ENCODE measurements around the gene IQCH.

The IQCH gene

GRCh38 chr15:67290319-67290718 is 35.7 kb downstream of the IQCH start:
- TF ChIP-seq CTCF (IDR thresholded peaks at IDR 0.05; ENCODE audit: insufficient read depth, low read length, missing control alignments) = no peak
- ChIA-PET CTCF (interaction anchor here (1.5 kb wide), 1 partner anchor 13 kb away, joined by 4 read pairs; no protein-coding TSS in a partner anchor), POLR2A (no interaction called here)

GRCh38 chr15:67296188-67296587 is 41.6 kb downstream of the IQCH start:
- ChIA-PET POLR2A (no interaction called here), CTCF (no interaction called here)

More at GRCh38 chr15:67290319-67290718, 35.7 kb downstream of the IQCH start:
- DNase-seq (ENCODE audit: low read depth, low spot score) = no peak
- no peak overlapping the region for H3K4me3 ChIP-seq (ENCODE audit: low read depth, low read length)

GRCh38 chr15:67296684-67297083 is 42.1 kb downstream of the IQCH start:
- ChIA-PET POLR2A (no interaction called here), CTCF (no interaction called here)
- no peak for TF ChIP-seq CTCF (IDR thresholded peaks at IDR 0.05; ENCODE audit: insufficient read depth, low read length, missing control alignments)
- no peak overlapping the region for H3K4me3 ChIP-seq (ENCODE audit: low read depth, low read length)
- DNase-seq (ENCODE audit: low read depth, low spot score) = no peak

More at GRCh38 chr15:67296188-67296587, 41.6 kb downstream of the IQCH start:
- no peak for TF ChIP-seq CTCF (IDR thresholded peaks at IDR 0.05; ENCODE audit: insufficient read depth, low read length, missing control alignments)
- DNase-seq (ENCODE audit: low read depth, low spot score) = no peak
- no peak overlapping the region for H3K4me3 ChIP-seq (ENCODE audit: low read depth, low read length)

GRCh38 chr15:67300266-67301025 is 45.9 kb downstream of the IQCH start:
- no peak for TF ChIP-seq CTCF (IDR thresholded peaks at IDR 0.05; ENCODE audit: insufficient read depth, low read length, missing control alignments)
- ChIA-PET CTCF (interaction anchor here (1.0 to 1.9 kb wide), 2 partner anchors 10 to 354 kb away, joined by 3 to 22 read pairs; no protein-coding TSS in a partner anchor), POLR2A (no interaction called here)
- DNase-seq (ENCODE audit: low read depth, low spot score) = no peak
- H3K4me3 ChIP-seq (ENCODE audit: low read depth, low read length) = no peak overlapping the region

- POLR2A ChIA-PET = interaction anchor here (0.6 kb wide), 2 partner anchors 12 to 278 kb away, joined by 3 read pairs; no protein-coding TSS in a partner anchor
- CTCF ChIA-PET = interaction anchor here (0.7 to 4.0 kb wide), 20 partner anchors 10 to 365 kb away, joined by 3 to 91 read pairs (median 4); no protein-coding TSS in a partner anchor
- no peak for TF ChIP-seq CTCF (IDR thresholded peaks at IDR 0.05; ENCODE audit: insufficient read depth, low read length, missing control alignments)
- H3K4me3 ChIP-seq (ENCODE audit: low read depth, low read length) = no peak overlapping the region
- no peak for DNase-seq (ENCODE audit: low read depth, low spot score)
These were observed 49.1 kb downstream of the IQCH start for GRCh38 chr15:67303490-67304363.

GRCh38 chr15:67304778-67305177 is 50.2 kb downstream of the IQCH start:
- CTCF ChIA-PET = interaction anchor here (0.9 to 4.0 kb wide), 18 partner anchors 10 to 366 kb away, joined by 3 to 91 read pairs (median 4); no protein-coding TSS in a partner anchor
- no peak for DNase-seq (ENCODE audit: low read depth, low spot score)
- H3K4me3 ChIP-seq (ENCODE audit: low read depth, low read length) = no peak overlapping the region
- POLR2A ChIA-PET = no interaction called here
- TF ChIP-seq CTCF (IDR thresholded peaks at IDR 0.05; ENCODE audit: insufficient read depth, low read length, missing control alignments) = no peak
